GM18505 (cell line): Measurements from ENCODE around the gene TBC1D2B.
"Not testable (repeated sequence)": the region's sequence is repeated elsewhere in the genome, so short reads cannot be mapped to it uniquely, and the experiment has no call there.

Experiments
- ATAC-seq: cut with Tn5 transposase; IDR thresholded peaks from one replicate; pipeline ENCODE4 v1.9.1; 2021; ENCODE audit not compliant: unreplicated experiment
- POLR2A ChIP-seq: IDR thresholded peaks from 4 replicates; pipeline ENCODE4 v1.6.1; 2011; ENCODE audit warnings: borderline replicate concordance; ENCODE audit not compliant: insufficient read depth, insufficient read length; ENCODE audit errors: extremely low read depth

The TBC1D2B gene

DNA sequence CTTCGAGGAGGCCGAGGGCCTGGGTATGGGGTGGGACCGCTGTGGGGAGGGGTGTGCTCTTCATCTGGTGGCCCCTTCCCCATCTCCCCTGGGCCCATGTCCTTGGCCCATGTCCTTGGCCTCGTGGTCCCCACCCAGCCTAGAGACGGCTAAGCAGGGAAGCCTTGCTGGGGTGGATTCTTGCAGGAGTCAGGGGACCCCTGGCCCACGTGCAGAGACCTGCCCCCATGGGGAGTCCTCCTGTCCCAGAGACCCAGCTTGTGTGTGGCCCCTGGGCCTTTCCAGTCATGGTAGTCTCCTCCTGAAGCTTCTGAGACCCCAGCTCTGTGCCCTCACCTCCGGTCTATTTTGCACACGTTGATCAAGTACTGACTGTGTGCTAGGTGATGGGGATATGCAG lies 97.4 kb downstream of the TBC1D2B start:
- no peak for ATAC-seq
- no peak for TF ChIP-seq POLR2A

DNA sequence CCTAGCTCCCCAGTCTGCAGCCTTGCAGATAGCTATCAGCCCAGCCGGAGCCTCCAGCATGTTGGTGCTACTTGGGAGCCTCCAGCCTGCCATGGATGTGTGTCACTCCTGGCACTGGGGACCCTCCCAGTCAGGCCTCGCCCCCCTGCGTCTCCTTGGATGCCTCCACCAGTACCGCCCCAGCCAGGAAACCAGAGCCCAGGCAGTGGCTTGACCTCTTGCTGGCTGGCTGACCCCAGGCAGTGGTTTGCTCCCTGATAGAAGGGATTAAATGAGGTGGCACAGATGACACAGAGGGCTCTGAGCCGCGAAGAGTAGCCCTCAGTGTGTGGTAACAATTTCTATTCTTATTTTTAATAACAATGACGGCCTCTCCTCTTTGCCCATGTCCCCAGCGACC lies 98.4 kb downstream of the TBC1D2B start:
- ATAC-seq: not testable (repeated sequence)

DNA sequence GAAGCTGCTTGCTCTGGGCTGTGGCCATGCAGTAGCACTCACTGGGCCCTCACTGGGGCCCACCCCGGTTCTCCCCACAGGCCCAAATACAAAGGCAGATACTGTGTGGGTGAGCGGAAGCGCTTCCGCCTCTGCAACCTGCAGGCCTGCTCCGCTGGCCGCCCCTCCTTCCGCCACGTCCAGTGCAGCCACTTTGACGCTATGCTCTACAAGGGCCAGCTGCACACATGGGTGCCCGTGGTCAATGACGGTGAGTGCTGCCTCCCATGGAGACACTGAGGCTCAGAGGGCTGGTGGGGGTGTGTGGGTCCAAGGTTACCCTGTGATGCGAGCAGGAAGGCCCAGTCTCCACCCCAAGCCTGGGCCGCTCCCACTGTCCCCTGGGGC lies 98.8 kb downstream of the TBC1D2B start:
- ATAC-seq: not testable (repeated sequence)

DNA sequence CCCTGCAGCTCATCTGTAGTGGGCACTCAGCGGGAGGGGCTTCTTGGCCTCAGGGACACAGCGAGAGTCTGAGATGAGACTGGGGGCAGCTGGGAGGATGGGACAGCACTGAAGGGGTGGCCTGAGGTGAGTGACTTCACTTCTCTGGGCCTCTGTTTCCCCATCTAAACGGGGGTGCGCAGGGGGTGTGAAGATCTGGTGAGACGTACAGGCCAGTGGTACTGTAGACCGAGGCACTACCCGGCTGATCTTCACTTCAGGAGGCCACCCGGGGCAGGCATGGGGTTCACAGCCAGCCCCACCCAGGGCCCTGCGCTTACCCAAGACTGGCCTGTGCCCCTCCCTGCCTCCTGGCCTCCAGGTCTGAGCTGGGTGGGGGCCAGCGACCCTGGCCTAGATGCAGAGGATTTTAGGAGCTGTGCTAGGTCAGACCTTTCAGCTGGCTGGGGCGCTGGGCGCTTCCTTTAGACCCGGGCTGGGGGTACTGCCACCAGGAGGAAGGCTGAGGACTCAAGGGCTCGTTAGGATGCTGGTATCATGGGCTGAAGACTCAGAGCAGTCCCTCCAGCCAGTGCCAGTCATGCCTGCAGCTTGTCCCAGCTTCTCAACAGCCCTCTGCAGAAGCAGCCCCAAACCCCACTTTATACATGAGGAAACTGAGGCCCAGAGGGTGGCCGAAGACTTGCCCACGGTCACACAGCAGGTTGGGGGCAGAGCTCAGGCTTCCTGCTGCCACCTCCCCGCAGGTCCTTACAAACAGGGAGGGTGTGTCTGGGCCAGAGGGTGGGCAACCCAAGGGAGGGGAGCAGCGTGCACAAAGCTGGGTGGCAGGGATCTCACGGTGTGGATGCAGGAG lies 99.4 kb downstream of the TBC1D2B start:
- not testable (repeated sequence) for ATAC-seq

DNA sequence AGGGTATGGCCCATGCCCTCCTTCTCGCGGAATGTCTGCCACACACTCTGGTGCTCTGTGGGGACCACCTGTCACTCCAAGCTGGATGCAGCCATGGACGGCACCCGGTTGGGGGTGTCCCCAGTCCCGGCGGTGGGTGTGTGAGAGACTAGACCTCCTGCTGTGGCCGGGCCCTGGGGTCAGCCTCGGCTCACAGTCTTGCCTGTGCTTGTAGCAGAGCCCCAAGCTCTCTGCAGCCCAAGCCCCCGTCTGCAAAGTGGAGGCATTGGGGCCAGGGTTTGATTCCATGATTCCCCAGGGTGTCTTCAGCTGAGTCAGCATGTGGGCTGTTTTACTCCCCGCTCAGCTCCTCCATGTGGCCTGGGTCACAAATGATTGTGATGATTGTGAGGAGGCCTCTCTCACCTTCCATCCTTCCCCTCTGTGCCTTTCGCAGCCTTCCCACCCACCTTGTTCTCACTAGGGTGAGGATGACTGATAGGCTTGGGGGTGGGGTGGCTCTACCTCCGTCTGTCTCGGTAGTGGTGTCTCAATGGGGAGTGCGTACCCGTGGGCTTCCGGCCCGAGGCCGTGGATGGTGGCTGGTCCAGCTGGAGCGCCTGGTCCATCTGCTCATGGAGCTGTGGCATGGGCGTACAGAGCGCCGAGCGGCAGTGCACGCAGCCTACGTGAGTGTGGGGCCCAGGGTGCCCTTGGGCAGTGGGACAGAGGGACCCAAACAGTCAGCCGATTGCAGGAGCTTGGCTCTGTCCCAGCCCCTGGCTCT lies 100.6 kb downstream of the TBC1D2B start:
- ATAC-seq: not testable (repeated sequence)

DNA sequence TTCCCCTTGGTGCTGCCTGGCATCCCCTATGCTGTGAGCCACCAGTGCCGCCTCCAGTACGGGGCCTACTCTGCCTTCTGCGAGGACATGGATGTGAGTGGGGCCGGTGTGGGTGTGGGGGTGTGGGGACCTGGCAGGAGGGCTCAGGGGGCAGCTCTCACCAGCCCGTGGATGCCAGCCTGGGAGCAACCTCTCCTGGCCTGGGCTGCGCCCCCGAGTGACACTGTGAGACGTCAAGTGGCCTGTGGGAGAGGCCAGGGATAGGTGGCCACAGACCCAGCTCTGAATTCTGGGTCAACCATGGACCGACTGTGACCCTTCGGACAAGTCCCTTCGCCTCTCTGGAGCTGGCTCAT lies 101.4 kb downstream of the TBC1D2B start:
- not testable (repeated sequence) for ATAC-seq

DNA sequence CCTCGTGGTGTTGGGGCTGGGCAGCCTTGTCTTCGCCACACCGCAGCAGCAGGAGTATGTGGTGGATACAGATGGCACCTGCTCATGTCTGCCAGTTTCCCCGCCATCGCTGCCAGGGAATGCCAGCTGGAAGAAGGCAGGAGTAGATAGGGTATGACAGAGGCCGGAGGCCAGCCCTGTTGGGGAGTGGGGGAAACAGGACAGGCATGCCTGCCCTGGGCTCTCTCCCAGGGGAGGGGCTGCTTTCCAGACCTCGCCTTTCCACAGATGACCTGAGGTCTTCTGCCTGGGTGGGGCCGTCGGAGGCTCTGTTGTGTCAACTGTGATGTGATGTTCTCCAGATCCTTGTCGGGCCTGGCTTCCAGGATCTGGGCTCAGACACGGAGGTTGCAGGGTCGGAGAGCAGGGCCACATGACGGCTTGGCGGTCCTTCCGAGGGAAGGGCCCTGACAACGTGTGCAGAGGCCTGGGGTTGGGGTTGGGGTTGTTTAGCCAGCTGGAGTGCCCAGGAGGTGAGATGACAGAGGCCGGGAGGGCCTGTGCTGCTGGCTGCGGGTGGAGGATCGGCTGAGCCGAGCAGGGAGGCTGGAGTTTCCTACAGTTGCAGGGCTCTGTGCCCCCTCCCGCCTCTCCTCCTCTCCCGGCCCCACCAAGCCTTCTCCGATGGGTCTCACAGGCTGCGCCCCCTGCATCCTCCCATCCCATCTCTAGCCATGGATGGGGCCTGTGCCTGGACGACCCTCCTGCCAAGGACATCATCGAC lies 102.0 kb downstream of the TBC1D2B start:
- TF ChIP-seq POLR2A: no peak
- ATAC-seq: no peak

DNA sequence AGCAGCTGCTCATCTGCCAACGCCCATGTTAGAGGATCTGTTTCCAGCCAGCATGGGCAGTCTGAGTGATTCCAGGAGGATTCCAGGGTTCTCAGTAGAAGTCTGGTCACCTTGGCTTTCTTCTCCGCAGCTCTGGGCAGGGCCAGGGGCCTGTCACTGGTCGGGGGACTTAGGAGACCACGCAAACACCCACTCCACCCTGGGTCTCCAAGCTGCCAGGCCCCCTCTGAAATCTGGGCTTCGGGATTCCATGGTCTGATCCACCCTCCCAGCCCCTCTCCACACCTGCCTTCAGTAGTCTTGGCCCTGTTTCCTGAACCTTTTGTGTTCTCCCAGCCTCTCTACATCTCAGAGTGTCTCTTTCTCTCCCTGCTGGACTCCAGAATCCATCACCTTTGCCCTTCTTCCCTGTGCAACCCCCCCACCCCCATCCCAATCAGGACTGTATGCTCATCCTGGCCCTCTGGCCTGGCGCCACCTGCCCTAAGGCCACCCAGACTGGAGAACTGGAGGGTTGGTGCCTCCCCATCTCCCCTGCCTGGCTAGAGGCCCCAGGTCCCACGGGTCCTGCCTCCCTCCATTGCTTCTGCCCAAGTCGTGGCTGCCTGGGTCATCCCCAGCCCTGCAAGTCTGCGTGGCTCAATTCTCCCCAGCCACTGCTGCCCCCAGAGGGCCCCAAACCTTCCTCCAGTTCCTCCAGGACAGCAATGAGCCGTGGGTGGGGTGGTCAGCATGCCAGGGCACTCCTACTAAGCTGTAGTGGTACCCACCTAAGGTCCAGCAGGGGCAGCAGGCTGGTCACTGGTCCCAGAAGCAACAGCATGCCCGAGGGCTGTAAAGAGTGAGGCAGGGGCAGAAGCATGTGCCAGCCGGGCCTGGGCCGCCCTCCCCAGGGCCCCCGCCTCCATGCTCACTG lies 102.8 kb downstream of the TBC1D2B start:
- no peak for TF ChIP-seq POLR2A
- no peak for ATAC-seq

DNA sequence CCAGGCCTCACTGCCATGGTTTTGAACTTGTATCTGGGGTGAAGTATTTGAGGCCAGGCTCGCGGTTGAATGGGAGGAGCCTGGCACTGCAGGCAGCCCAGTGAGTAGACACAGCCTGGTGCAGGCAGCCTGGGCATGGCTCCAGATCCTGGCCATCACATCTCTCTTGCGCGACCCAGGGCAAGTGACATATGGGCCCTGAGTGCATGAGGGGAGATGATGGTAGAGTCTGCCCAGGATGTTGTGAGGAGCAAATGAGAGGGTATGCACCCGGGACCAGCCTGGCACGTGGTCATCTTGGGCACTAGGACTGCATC lies 103.5 kb downstream of the TBC1D2B start:
- no peak for TF ChIP-seq POLR2A
- ATAC-seq: no peak

DNA sequence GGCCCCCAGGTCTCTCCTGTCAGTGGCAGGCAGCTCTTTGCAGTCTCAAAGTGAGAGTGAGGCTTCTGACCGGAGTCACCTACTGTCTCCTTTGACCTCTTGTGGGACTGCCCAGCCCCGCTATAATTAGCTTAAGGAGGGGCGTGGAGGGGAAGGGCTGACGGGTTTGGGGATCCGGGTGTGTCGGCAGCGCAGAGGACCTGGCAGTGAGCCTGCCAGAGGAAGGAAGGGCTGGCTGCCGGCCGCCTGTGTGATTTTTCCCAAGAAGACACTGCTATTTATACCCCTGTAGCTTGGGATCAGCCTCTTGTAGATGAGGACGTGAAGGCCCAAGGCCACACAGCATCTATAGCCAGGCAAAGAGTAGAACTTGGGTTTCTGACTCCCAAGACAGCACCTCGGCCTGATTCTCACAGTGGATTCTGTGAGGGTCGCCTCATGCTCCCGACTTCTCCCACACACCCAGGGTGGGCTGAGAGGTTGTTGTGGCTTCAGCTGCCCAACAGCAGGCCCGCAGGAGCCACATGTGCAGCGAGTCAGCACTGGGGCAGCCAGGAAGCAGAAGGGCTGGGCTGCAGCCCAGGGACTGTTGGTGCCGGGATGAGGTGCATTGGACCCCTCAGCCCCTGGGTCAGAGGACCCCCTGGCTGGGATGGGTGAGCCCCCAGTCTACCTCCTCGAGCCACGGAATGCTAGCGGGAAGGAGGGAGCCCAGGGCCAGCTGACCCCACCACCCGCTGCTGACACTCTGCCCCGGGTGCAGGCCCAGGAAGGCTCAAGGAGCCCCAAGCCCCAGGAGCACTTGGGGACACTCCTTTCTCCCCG lies 104.0 kb downstream of the TBC1D2B start:
- not testable (repeated sequence) for ATAC-seq

DNA sequence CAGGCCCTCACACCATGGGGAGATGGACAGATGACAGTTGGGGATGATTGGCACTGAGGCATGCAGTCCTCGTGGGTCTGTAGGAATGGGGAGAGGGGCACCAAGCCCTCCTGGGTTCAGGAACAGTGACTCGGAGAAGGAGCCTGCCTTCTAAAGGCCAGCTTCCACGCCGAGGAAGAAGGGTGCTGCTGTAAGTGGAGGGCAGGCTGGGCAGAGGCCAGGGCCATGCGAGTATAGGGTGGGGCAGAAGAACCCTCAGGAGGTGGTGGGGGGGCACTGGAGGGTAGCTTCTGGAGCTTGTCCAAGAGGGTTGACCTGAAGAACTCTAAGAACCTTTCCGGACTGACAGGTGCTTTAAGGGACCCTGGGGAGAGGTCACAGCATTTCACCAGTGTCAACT lies 104.8 kb downstream of the TBC1D2B start:
- not testable (repeated sequence) for ATAC-seq

DNA sequence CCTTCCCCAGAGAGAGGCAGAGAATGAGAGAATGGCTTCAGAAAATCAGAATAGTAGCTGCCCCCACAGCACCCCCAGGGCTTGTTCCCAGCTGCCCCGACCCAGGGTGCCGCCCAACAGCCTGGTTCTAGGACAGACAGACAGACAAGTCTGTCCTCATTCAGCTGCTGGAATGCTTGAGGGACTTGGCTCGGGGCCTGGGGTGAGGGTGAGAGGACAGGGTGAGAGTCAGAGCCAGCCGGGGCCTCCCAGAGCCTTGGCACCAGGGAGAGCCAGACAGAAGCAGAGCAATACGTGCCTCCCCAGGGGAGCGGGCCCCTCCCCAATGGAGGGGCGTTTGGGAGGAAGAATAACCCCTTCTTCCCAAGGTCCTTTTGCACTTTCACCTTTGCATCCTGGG lies 105.6 kb downstream of the TBC1D2B start:
- ATAC-seq: not testable (repeated sequence)

DNA sequence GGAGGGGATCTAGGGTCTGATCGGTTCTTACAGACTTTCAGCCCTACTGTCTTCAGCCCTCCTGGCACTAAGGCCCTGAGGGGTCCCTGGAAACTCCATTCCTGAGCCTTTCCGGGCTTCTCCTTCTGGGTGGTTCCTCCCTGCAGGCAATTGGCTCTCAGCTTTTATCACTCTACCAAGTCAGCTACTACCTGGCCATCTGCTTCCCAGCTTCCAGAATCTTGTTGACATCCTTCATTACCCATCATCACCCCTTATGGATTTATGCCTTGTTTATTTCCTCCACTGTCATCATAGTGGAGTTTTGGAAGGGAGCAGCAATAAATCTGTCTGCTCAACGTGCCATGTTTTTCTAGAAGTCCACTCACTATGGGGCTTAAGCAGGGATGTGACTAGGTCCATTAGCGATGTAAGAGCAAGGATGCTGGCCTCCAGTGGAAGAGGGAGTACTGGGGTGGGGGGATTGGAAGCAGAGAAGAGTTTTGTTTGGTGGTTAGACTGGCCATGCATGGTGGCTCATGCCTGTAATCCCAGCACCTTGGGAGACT lies 106.6 kb downstream of the TBC1D2B start:
- not testable (repeated sequence) for ATAC-seq

DNA sequence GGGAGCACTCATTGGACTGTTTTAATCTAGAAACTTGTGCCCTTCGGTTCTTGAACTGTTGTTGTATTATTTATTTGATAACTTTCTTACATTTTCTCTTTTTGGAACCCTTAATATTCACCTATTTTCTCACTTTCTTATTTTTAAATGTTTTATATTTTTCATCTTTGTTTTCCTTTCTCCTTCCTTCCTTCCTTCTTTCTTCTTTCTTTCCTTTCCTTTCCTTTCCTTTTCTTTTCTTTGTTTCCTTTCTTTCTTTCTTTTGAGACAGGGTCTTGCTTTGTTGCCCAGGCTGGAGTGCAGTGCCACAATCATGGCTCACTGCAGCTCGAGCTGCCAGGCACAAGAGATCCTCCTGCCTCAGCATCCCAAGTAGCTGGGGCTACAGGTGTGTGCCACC lies 108.5 kb downstream of the TBC1D2B start:
- no peak for ATAC-seq
- no peak for TF ChIP-seq POLR2A
